ENCODE results near the gene TNFRSF12A.

TNFRSF12A gene, protein sequence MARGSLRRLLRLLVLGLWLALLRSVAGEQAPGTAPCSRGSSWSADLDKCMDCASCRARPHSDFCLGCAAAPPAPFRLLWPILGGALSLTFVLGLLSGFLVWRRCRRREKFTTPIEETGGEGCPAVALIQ

DNA sequence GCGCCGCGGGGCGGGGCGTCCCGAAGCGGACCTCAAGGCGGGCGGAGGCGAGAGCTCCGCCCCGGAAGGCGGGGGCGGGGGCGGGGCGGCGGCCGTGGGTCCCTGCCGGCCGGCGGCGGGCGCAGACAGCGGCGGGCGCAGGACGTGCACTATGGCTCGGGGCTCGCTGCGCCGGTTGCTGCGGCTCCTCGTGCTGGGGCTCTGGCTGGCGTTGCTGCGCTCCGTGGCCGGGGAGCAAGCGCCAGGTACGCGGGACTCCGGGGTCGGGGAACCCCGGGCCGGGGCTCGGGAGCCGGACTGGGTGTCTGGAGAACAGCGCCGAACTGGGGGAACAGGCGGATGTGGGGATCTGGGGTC, at the start of gene TNFRSF12A:
TNFRSF12A (plus strand) TSS at position 122 of the 357 bp plus-strand sequence; CDS start at position 152, 30 bp downstream.
- peak; percentile 61 for DNase-seq

GRCh38 chr16:2970563-2970962, 49.6 kb upstream of the TNFRSF12A start:
- no peak for DNase-seq

GRCh38 chr16:2971134-2971984, 48.8 kb upstream of the TNFRSF12A start:
- DNase-seq = no peak

DNA sequence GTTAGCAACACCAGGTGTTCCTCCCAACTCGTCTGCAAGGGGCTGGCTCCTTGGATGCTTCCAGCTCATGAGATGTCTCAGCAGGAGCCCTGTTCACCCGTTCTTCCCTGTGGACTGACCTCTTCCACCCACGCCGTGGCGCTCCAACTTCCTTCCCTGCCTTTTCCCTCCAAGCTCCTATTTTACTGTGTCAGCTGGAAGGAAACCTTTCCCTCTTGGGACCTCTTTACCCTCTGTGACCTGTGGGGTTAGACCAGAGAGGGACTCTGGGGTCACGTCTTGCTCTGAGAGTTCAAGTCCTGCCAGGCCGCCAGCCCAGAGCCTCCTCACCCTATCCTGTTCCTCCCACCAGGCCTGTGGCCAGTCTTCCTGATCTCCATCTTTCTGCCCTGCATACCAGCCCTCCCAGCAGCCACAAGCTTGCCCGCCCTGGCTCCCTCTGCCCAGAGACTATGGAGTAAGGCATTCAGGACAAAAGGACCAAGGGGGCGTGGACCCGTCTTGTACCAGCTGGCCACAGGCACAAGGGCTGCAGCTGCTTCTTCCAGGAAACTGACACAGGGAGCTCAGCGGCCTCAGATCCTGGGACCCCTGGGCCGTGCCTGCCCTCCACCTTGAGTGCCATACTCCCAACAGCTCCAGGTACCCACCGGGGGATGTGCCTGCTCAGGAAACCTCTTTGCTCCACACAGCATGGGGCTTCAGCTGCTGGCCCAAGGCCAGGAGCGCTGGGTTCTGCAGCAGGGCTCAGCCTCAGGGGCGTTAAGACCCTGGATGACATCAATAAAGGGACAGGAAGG, 48.0 kb upstream of the TNFRSF12A start:
- no peak for DNase-seq

DNA sequence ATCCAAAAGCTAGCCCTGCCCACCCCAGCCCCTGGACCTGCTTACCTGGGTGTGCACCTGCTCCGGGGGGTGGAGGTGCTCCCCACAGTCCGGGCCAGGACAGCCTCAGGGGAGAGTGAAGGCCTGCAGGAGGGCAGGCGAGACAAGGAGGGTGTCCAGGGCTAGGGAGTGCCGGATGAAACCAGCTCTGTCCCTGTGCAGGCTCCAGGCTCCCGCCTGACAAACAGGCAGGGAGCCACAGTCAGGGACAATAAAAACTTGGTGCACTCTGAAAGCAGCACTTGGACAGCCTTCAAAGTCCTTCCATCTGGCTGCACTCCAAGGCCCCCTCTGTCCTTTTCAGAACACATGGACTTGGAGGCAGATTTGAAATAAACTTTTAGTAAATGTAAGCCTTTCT, 47.1 kb upstream of the TNFRSF12A start:
- DNase-seq = no peak

- no peak for DNase-seq
These were observed 46.4 kb upstream of the TNFRSF12A start for GRCh38 chr16:2973605-2974318.

DNA sequence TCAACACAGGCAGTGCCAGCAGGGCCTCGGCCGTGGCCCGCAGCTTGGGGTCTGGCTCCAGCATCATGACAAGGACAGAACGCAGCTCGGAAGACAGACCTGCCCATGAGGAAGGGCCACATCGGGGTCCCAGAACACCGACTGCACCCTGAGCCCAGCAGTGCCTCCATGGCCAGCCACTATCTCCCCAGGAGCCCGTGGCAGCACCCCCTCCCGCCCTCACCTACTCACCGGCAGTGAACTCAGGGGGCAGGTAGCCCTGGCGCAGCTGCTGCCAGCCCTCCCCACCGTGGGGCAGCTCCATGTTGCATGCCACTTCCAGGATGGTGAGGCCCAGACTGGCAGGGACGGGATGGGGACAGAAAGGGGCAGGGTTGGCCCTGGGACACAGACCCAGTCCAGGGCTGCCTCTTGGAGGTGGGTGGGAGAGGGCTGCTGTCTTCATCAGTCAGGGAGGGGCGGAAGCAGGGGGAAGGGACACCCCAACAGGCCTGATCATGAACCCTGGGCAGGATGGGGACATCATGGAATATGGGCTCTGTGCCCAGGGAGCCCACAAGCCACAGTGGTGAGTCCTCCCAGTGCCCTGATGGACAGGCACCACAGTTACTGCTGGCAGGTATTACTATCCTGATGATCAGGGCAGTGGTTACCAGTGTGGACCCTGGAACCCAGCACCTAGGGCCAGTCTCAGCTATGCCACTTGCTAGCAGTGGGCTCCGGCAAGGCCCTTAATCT, 45.7 kb upstream of the TNFRSF12A start:
- DNase-seq = no peak

GRCh38 chr16:2975161-2975795, 44.9 kb upstream of the TNFRSF12A start:
- no peak for DNase-seq

- no peak for DNase-seq
These were observed 44.0 kb upstream of the TNFRSF12A start for GRCh38 chr16:2976201-2976600.

GRCh38 chr16:2976673-2977072, 43.5 kb upstream of the TNFRSF12A start:
- DNase-seq = no peak

- DNase-seq = no peak
These were observed 42.7 kb upstream of the TNFRSF12A start for GRCh38 chr16:2977440-2977839.

DNA sequence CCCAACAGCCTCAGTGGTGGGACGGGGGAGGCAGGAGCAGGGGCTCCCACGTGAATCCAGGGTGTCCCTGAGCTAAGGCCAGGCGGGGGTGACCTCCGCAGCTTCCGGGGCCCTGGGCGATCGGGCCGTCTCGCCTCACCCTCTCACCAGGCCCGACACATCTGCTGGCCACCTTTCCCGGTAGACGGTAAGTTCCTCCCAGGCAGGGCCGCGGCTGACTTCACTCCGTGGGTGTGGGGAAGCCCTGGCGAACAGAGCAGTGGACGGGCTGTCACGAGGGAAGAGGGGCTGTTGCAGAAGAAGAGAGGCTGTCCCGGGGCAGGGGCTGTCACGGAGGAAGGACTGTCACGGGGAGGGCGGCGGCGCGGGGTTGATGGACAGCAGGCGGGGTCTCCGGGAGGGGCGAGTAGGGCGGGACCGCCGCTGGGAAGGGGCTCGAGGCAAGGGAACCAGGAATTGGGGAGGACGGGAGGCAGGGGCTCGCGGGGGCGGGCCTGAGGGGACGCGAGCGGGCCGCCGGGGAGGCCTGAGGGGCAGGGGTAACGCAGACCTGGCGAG, 40.4 kb upstream of the TNFRSF12A start:
- DNase-seq = no peak

GRCh38 chr16:2980227-2981176, 39.7 kb upstream of the TNFRSF12A start, which contains the start of gene PKMYT1:
Gene PKMYT1 (minus strand): TSS chr16:2980446. CDS start chr16:2979657, 789 bp downstream.
- DNase-seq = peak; percentile 89

DNA sequence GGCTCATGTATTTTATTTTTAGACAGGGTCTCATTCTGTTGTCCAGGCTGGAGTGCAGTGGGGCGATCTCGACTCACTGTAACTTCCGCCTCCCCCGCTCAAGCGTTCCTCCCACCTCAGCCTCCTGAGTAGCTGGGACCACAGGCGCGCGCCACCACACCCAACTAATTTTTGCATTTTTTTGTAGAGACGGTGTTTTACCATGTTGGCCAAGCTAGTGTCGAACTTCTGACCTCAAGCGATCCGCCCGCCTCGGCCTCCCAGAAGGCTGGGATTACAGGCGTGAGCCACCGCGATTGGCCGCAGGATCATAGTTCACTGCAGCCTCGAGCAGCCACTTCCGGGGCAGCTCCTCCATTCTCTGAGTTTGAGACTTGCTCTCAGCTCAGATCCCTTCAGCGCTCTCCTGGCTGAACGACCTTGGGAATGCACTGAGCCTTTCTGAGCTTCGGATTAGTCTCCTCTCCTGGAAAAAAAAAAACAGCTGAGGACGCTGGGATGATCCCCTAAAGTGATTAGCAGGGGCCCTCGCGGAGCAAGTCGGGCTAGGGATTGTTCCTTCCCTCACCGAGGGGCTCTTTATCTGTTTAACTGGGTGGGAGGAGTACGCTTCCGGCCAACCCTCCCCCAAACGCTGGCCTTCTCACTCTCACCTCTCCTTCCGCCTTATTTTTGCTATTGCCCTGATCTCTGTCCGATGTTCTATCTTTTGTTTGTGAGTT, 38.8 kb upstream of the TNFRSF12A start:
- no peak for DNase-seq

DNA sequence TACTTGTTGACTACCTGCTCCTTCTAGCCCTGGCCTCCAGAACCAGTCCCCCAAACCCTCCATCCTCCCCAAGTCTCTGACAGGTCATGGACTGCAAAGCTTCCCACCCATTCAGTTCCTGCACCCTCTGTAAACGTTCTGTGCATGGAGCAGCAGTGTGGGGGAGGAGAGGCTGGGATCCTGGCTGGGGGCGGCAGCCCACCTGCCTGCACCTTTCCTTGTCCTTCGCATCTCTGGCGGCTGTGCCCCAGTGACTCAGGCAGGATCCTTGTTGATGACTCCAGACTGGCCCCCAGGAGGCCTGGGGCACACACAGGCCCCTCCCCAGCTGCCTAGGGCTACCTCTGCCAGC, 38.3 kb upstream of the TNFRSF12A start:
- DNase-seq = no peak

DNA sequence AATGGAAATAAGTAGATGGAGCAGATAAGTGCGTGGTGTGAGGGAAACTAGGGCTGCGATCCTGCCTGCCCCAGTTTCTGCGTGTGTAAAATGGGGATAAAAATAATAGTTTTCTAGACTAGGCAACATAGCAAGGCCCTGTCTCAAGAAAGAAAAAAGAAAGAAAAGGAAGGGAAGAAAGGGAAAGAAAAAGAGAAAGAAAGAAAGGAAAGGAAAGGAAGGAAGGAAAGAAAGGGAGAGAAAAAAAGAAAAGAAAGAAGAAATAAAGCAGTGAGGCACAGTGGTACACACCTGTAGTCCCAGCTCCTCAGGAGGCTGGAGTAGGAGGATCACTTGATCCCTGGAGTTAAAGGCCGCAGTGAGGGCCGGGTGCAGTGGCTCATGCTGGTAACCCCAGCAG, 37.8 kb upstream of the TNFRSF12A start:
- no peak for DNase-seq

- DNase-seq = peak; percentile 68
These were observed 36.4 kb upstream of the TNFRSF12A start for GRCh38 chr16:2983706-2984136.

- no peak for DNase-seq
These were observed 34.7 kb upstream of the TNFRSF12A start for GRCh38 chr16:2985462-2985861.

DNA sequence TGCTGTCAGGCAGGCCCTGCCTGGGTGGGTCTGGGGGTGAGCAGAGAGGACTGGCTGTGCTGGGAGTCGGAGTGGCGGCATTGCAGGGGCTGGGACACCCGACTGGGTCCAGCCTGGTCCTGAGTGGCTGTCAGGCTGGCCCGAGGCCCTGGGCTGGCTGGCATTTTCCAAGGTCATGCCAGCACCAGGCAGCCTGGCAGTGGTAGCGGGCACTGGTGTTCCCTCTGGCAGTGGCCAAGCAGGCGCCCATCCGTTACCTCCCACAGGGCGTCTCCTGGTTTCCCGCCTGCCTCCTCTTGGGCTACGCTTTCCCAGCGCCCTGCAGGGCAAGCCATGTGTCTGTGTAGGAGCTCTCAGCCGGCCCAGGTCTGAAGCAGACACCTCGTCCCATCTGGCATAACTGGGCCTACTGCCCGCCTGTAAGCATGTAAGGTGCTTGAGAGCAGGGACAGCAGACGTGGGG, 34.2 kb upstream of the TNFRSF12A start:
- DNase-seq = no peak

Measured in NK-92 treated with Interleukin-12 subunit alpha and Interleukin-12 subunit beta, amount 100 ng/mL, for 24 hours (cell line).